ENCODE data around the gene CDC42EP3.

CDC42EP3 gene

GRCh38 chr2:37671009-37671815, at the start of gene CDC42EP3:
Gene CDC42EP3, minus strand, starts transcription at chr2:37671642. Its CDS starts 25,055 bp downstream, at chr2:37646587.
- DNase-seq (ENCODE audit: insufficient read length, low spot score) (peak; percentile 64), FAIRE-seq (peak; percentile 71)

DNA sequence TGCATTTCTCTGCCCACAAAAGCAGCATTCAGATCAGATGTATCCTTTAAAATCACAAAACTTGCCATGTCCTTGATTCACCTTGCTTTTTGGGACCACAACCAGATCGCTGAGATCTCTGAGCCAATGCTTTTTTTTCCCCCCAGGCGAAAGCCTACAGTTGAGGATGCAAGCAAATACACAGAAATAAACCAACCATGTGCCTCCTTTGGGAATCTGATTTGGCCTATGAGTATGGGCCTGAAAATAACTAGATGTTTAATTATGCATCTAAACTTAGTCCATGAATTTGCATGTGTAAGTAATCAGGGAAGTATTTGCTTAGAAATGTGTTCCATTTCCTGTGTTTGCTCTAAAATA, 49.7 kb upstream of the CDC42EP3 start:
- DNase-seq (ENCODE audit: insufficient read length, low spot score): no peak

GRCh38 chr2:37720533-37721200, 49.2 kb upstream of the CDC42EP3 start:
- no peak for FAIRE-seq

More for the DNA sequence above, 49.7 kb upstream of the CDC42EP3 start:
- FAIRE-seq: no peak

DNA sequence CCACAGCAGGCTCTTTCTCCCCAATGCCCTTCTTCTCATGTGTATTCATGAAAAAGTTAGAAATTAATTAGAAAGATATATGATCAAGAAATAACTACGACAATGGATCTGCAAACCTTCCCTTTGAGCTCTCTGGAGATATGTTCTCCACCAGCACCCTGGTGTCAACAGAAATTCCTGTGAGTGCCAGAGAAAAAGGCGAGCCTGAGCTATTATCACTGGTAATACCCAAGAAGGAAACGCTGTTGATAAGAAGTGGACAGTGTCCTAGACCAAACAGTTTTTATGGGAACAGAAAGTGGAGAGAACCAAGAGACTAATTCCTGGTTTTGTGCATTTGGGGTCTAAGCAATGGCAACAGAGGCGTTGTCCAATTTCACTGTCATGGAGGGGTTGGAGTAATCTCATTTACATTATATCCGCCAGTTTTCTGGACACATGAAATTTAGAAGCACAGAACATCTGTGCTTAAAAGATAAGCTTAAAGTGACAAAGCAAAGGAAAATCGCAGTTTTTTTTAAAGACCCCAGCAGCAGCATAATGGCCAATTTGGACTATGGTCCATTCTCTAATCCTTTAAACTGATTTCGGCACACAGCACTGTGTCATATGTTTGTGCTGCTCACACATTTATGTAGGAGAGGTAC, 47.2 kb upstream of the CDC42EP3 start:
- DNase-seq (ENCODE audit: insufficient read length, low spot score): no peak
- FAIRE-seq: no peak

More at GRCh38 chr2:37720533-37721200, 49.2 kb upstream of the CDC42EP3 start:
- no peak for DNase-seq (ENCODE audit: insufficient read length, low spot score)

DNA sequence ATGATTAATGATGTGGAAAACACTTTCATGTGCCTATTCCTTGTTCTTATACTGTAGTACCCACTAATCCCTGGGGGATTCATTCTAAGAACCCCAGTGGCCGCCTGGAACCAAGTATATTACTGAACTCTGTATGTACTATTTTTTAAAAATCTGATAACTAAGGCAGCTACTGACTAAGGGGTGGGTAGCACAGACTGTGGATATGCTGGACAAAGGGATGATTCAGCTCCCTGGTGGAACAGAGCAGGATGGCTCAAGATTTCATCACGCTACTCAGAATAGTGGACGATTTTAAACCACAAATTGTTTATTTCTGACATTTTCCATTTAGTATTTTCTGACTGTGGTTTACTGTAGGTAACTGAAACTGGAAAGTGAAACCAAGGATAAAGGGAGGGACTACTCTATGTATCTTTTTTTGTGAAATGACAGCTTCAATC, 41.8 kb upstream of the CDC42EP3 start:
- no peak for DNase-seq (ENCODE audit: insufficient read length, low spot score)
- peak; percentile 66 for FAIRE-seq

- DNase-seq (ENCODE audit: insufficient read length, low spot score) (peak; percentile 32), FAIRE-seq (peak; percentile 85)
Measured at GRCh38 chr2:37711831-37712230, 40.4 kb upstream of the CDC42EP3 start.

- peak; percentile 33 for FAIRE-seq
- DNase-seq (ENCODE audit: insufficient read length, low spot score): peak; percentile 87
Measured at GRCh38 chr2:37711308-37711731, 39.9 kb upstream of the CDC42EP3 start.

GRCh38 chr2:37709111-37709510, 37.7 kb upstream of the CDC42EP3 start:
- DNase-seq (ENCODE audit: insufficient read length, low spot score): no peak
- FAIRE-seq: no peak

DNA sequence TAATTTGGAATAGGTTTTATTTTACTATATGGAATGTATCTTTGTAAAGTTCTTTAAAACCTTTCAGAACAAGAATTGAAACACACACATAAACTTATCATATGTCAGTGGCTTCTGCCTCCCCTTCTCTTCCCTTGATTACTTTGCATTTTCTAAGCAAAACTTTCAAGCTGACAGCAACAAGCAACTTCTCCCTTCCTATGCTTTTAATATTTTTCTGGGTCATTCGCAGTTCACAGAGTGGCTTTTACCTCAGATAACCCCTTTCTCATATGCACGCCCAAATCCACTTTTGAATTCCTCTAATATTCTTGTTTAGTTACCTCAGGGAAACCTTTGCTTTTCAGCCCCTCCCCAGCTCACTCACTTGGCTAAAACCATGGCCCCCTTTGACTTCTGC, 36.7 kb upstream of the CDC42EP3 start:
- FAIRE-seq (no peak), DNase-seq (ENCODE audit: insufficient read length, low spot score) (no peak)

GRCh38 chr2:37707393-37707792, 36.0 kb upstream of the CDC42EP3 start:
- DNase-seq (ENCODE audit: insufficient read length, low spot score) (no peak), FAIRE-seq (no peak)

DNA sequence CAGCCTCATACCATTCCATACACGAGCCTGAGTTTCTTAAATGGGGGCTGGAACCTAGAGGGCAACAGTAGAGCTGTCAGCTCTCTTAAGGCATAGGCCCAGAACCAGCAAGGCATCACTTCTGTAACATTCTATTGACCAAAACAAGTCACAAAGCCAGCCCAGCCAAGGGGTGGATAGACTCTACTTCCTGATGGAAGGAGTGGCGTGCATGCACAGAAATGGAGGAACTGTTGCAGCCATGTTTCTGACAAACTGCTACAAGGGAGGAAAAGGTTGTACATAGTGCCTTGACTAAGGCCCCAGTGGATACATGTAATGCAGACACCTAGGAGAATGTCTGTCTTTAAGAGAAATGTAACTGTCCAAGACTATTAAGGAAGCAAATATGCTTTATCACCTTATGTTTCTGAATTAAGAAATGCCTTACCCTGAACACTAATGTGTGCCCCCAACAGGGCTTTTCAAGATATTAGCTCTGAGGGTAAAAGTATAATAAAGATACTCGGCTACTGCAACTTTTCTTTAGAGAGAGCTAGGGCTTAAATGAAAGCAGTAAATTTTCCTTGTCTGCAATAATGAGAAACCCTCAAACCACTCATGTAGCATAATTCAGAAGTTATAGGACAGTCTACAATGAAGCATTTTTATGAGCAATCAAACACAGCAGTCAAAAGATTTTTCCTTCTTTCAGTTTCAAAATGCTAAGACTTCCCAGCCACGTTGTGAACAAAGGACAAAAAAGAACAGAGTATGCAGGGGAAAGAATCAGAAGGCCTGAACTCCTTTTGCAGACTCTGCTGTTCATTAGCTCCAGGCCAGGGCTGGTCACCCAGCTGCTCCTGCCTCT, 35.1 kb upstream of the CDC42EP3 start:
- DNase-seq (ENCODE audit: insufficient read length, low spot score) (no peak), FAIRE-seq (no peak)

DNA sequence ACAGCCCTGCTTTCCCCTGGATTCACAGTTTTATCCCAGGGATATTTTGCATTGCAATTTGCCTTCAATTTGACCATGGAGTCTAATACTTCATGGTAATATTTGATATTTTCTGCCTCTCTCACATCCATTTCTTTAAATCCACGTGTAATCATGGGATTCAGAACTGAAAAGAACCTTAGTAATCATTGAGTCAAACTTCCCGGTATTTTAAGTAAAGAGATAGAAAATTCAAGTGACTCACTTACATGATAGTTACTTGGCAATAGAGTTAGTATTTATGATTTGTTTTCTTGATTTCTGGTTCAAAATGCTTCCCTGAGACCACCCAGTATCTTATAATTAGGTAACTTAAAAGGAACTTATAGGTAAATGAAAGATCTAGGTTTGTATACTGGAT, 33.7 kb upstream of the CDC42EP3 start:
- DNase-seq (ENCODE audit: insufficient read length, low spot score) (no peak), FAIRE-seq (no peak)

GRCh38 chr2:37698931-37699481, 27.6 kb upstream of the CDC42EP3 start:
- FAIRE-seq (no peak), DNase-seq (ENCODE audit: insufficient read length, low spot score) (no peak)

- DNase-seq (ENCODE audit: insufficient read length, low spot score) (no peak), FAIRE-seq (no peak)
Measured at GRCh38 chr2:37695336-37695735, 23.9 kb upstream of the CDC42EP3 start.

DNA sequence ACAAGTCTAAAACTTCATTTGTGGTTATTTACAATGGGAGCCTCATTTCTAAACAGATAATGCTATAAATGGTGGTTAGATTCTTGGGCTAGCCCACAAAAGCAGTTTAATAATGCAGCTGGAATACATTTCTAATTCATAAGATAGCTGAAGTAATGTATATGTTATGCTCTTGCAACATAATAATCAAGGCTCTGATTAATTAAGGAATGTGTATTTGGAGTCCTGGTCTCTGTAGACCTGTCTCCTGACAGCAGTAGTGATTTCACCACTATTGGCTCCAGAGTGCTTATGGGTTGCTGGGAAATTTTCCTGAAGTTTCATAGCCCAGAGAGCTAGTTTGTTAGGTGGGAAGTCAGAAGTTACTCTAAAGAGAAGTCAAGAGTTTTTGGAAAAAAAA, 21.3 kb upstream of the CDC42EP3 start:
- FAIRE-seq (no peak), DNase-seq (ENCODE audit: insufficient read length, low spot score) (no peak)

DNA sequence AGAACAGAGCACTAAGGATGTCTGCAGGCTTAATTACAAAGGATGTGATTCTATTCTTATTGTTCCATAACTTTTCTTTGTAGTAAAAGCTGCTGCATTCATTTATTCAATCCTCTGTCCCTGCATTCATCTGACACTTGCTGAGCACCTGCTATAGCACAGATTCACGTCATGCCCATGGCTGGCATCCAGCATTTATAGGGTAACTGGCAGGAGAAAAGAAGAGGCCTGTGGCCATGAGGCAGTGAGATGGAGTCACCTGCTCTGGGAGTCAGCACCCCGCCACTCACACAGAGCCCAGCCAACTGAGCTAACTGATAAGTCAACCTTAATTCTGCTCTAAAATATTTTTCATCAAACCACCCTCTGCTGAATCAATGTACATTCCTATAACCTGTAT, 18.3 kb upstream of the CDC42EP3 start:
- no peak for DNase-seq (ENCODE audit: insufficient read length, low spot score)
- no peak for FAIRE-seq

GRCh38 chr2:37688771-37689468, 17.5 kb upstream of the CDC42EP3 start:
- peak; percentile 74 for DNase-seq (ENCODE audit: insufficient read length, low spot score)
- peak; percentile 95 for FAIRE-seq

- DNase-seq (ENCODE audit: insufficient read length, low spot score) (no peak), FAIRE-seq (no peak)
Measured at GRCh38 chr2:37686792-37687526, 15.5 kb upstream of the CDC42EP3 start.

DNA sequence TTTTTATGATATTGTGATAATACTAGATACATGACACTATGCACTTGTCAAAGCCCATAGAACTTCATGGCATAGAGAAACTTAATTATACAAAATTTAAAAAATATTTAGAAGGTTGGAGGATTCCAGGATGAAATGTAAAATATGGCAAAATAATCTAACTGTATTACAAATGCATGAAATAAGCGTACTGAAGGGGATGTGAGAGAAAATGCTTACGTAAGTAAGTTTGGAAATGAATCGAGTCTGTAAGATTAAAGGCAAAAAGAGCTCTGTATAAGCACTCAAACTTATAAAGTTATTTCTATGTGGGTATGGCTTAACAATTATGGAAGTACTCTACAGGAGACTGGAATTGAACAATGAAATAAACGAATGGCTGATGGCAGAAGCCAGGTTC, 13.4 kb upstream of the CDC42EP3 start:
- no peak for FAIRE-seq
- DNase-seq (ENCODE audit: insufficient read length, low spot score): no peak

All from HTR-8/SVneo (cell line).